Endodermal cell (in vitro differentiated cells): ENCODE measurements around the gene APOM. TPM values are rescaled to one million over a fixed set of nuclear protein-coding genes. Genes with fewer than 3 reads are reported as not detected.

ENCODE experiments used
- DNase-seq: peaks from one replicate; pipeline ENCODE4 v3.0.0-alpha.2; 2017
- H3K27ac ChIP-seq: 2 replicates; pipeline ENCODE4 v1.5.1; 2013; ENCODE audit warnings: mild to moderate bottlenecking, low read depth, low read length, moderate library complexity
- H3K27me3 ChIP-seq: 2 replicates; pipeline ENCODE4 v1.6.1; 2013; ENCODE audit warnings: mild to moderate bottlenecking, low read length, moderate library complexity; ENCODE audit not compliant: insufficient read depth, control insufficient read depth, poor library complexity, severe bottlenecking
- H3K36me3 ChIP-seq: 2 replicates; pipeline ENCODE4 v1.7.0; 2013; ENCODE audit warnings: mild to moderate bottlenecking, low read length, moderate library complexity; ENCODE audit not compliant: control insufficient read depth, insufficient read depth
- H3K4me1 ChIP-seq: one replicate; pipeline ENCODE4 v1.7.0; 2013; ENCODE audit warnings: low read length; ENCODE audit not compliant: control insufficient read depth, insufficient read depth
- H3K4me3 ChIP-seq: 2 replicates; pipeline ENCODE4 v1.5.1; 2013; ENCODE audit warnings: mild to moderate bottlenecking, low read length, moderate library complexity
- H3K9ac ChIP-seq: 2 replicates; pipeline ENCODE4 v1.6.1; 2013; ENCODE audit warnings: mild to moderate bottlenecking, low read length, moderate library complexity; ENCODE audit not compliant: poor library complexity, severe bottlenecking; ENCODE audit errors: extremely low read depth
- H3K9me3 ChIP-seq: 2 replicates; pipeline ENCODE4 v1.6.1; 2013; ENCODE audit warnings: mild to moderate bottlenecking, low read length, moderate library complexity; ENCODE audit not compliant: control insufficient read depth
- H3K27ac Mint-ChIP-seq: 2 replicates; pipeline ENCODE4 v1.8.0; 2020; ENCODE audit warnings: mixed read lengths
- H3K27me3 Mint-ChIP-seq: 2 replicates; pipeline ENCODE4 v1.8.0; 2021; ENCODE audit warnings: mild to moderate bottlenecking, mixed read lengths; ENCODE audit not compliant: insufficient read depth
- H3K36me3 Mint-ChIP-seq: 2 replicates; pipeline ENCODE4 v1.8.0; 2020; ENCODE audit warnings: low read depth, mixed read lengths
- H3K4me1 Mint-ChIP-seq: 2 replicates; pipeline ENCODE4 v1.8.0; 2020; ENCODE audit warnings: mixed read lengths
- H3K4me3 Mint-ChIP-seq: 2 replicates; pipeline ENCODE4 v1.8.0; 2020; ENCODE audit warnings: mild to moderate bottlenecking, moderate library complexity, mixed read lengths
- H3K9me3 Mint-ChIP-seq: 2 replicates; pipeline ENCODE4 v1.8.0; 2020; ENCODE audit warnings: mild to moderate bottlenecking, mixed read lengths
- WGBS, 2 experiments: methylation state at CpG; one replicate each; pipeline versions ENCODE4 v1.1.5 to v1.1.7; 2013; ENCODE audit warnings: missing lambda C conversion rate in 2 of 2, mixed read lengths in 1 of 2; ENCODE audit not compliant: insufficient coverage in 1 of 2, insufficient read length in 1 of 2; 5-methylcytosine and 5-hydroxymethylcytosine counted together
- total RNA-seq, 2 donors: library from RNA; stranded (reverse); fragmentation: NEBNext Ultra II Directional in 1 of 2; extraction: Animal tissue kit (Norgen Biotek cat#: 25700) in 1 of 2; gene quantifications; 2 replicates in 1 of 2; 3 replicates in 1 of 2; pipeline ENCODE4 v1.2.1, GENCODE V29; 2021
- TF ChIP-seq, protein P1 (sequence below): fragments of 200-600 bp; sonication (generic); conservative IDR thresholded peaks from 2 replicates; pipeline ENCODE4 v1.5.0; 2021; ENCODE audit warnings: antibody characterized with exemption, mild to moderate bottlenecking

The APOM gene
- total RNA-seq, 2 donors from 2014 or later = 1.6 to 3.2 TPM

- Histone ChIP-seq H3K36me3 (peaks cover 30% of the 10 kb centered on the region), H3K9me3 (no peaks in the 10 kb centered on the region), H3K9ac (peak overlapping the region; percentile 84), H3K27ac (peak overlapping the region; percentile 99), H3K27me3 (no peaks in the 10 kb centered on the region), H3K4me1 (peaks cover 5% of the 10 kb centered on the region), H3K4me3 (peak overlapping the region; percentile 92)
- Mint-ChIP-seq H3K36me3 (peaks cover 46% of the 10 kb centered on the region), H3K4me3 (peak overlapping the region; percentile 98), H3K9me3 (no peaks in the 10 kb centered on the region), H3K27me3 (no peaks in the 10 kb centered on the region), H3K27ac (peak overlapping the region; percentile 100), H3K4me1 (peaks cover 10% of the 10 kb centered on the region)
- DNase-seq = peak; percentile 95
- TF ChIP-seq, protein P1, sequence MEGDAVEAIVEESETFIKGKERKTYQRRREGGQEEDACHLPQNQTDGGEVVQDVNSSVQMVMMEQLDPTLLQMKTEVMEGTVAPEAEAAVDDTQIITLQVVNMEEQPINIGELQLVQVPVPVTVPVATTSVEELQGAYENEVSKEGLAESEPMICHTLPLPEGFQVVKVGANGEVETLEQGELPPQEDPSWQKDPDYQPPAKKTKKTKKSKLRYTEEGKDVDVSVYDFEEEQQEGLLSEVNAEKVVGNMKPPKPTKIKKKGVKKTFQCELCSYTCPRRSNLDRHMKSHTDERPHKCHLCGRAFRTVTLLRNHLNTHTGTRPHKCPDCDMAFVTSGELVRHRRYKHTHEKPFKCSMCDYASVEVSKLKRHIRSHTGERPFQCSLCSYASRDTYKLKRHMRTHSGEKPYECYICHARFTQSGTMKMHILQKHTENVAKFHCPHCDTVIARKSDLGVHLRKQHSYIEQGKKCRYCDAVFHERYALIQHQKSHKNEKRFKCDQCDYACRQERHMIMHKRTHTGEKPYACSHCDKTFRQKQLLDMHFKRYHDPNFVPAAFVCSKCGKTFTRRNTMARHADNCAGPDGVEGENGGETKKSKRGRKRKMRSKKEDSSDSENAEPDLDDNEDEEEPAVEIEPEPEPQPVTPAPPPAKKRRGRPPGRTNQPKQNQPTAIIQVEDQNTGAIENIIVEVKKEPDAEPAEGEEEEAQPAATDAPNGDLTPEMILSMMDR = peak; percentile 31
- WGBS, 2 experiments = 19 to 23% methylated on average over 27 to 37 of the region's 37 CpGs
Observed at GRCh38 chr6:31652925-31653724, 2.6 kb upstream of the APOM start.

DNA sequence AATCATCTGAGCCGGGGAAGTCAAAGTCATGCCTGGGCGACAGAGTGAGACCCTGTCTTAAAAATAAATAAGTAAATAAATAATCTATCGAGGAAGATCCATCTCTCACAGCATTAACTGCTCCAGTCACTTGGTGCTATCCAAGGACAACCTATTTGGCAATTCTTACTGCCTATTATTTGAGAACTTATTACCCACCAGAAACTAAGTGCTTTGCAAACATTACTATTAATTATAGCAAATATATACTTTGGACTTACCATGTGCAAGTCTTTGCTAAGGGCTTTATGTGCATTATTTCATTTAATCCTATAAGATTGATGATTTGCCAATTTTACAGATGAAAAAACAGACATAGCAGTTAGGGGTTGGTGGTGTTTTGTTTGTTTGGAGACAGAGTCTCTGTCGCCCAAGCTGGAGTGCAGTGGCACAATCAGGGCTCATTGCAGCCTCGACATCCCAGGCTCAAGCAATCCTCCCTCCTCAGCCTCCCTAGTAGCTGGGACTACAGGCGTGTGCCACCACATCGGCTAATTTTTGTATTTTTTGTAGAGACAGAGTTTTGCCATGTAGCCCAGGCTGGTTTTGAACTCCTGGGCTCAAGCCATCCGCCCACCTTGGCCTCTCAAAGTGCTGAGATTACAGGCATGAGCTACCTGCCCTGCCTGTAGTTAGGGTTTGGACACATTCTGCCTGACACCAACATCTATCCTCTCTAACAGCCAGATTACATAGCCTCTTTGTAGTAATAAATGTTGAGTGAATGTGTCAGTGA, 933 bp upstream of the APOM start:
- TF ChIP-seq, protein P1 = no peak
- H3K27me3 ChIP-seq = no peaks in the 10 kb centered on the region
- Mint-ChIP-seq H3K9me3 (no peaks in the 10 kb centered on the region), H3K36me3 (peaks cover 33% of the 10 kb centered on the region), H3K4me3 (no peak overlapping the region), H3K27me3 (no peaks in the 10 kb centered on the region), H3K4me1 (peaks cover 14% of the 10 kb centered on the region), H3K27ac (no peak overlapping the region)
- no peak overlapping the region for H3K9ac ChIP-seq
- no peak overlapping the region for H3K4me3 ChIP-seq
- DNase-seq = no peak
- H3K27ac ChIP-seq = no peak overlapping the region
- H3K9me3 ChIP-seq = no peaks in the 10 kb centered on the region
- WGBS, 2 experiments = 85 to 97% methylated on average over 3 to 8 of the region's 8 CpGs
- H3K4me1 ChIP-seq = peaks cover 13% of the 10 kb centered on the region
- H3K36me3 ChIP-seq = peaks cover 14% of the 10 kb centered on the region

DNA sequence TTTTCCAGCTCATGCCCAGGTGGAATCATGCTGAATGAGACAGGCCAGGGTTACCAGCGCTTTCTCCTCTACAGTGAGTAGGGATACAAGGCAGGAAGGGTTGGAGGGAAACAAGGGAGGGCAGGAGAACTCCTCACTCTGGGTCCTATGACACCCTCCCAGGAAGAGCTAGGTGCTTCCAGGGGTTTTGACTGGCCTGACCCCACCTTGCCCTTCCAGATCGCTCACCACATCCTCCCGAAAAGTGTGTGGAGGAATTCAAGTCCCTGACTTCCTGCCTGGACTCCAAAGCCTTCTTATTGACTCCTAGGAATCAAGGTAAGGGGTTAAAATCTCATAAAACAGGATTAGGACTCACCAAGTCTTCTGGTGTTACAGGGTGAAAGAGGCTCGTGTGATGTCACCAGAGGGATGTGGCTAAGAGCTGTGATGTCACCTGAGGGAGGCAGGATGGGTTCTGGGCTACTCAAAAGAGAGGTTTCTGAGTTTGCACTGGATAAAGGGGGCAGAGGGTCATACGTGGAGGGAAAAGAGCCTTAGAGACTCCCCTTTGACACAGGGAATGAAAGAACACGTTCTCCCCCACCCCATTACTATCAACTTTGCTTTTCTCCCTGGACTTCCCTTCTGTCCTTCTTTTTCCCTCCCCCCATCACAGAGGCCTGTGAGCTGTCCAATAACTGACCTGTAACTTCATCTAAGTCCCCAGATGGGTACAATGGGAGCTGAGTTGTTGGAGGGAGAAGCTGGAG, 1.9 kb downstream of the APOM start:
- no peak overlapping the region for H3K4me3 ChIP-seq
- H3K27ac Mint-ChIP-seq = peak overlapping the region; percentile 52
- H3K4me3 Mint-ChIP-seq = no peak overlapping the region
- peaks cover 11% of the 10 kb centered on the region for H3K36me3 ChIP-seq
- peaks cover 27% of the 10 kb centered on the region for H3K36me3 Mint-ChIP-seq
- peaks cover 8% of the 10 kb centered on the region for H3K4me1 ChIP-seq
- no peak overlapping the region for H3K27ac ChIP-seq
- H3K9me3 ChIP-seq = no peaks in the 10 kb centered on the region
- no peaks in the 10 kb centered on the region for H3K27me3 Mint-ChIP-seq
- no peaks in the 10 kb centered on the region for H3K9me3 Mint-ChIP-seq
- WGBS, 2 experiments = 80 to 96% methylated on average over 4 to 6 of the region's 6 CpGs
- TF ChIP-seq, protein P1 = no peak
- no peak overlapping the region for H3K9ac ChIP-seq
- H3K27me3 ChIP-seq = no peaks in the 10 kb centered on the region
- peaks cover 17% of the 10 kb centered on the region for H3K4me1 Mint-ChIP-seq
- DNase-seq = no peak
